Astrocyte (in vitro differentiated cells and primary cell): Measurements from ENCODE around the gene GSTA2.

ENCODE experiments used
- EZH2 ChIP-seq: IDR thresholded peaks from 2 replicates; pipeline ENCODE4 v1.6.1; 2012; ENCODE audit warnings: mild to moderate bottlenecking, low read length, inconsistent platforms; ENCODE audit not compliant: insufficient read depth
- TF ChIP-seq, protein P1 (sequence below): IDR thresholded peaks from 2 replicates; pipeline ENCODE4 v1.5.1; 2011; ENCODE audit warnings: low read depth, mild to moderate bottlenecking, inconsistent platforms, low read length, moderate library complexity; ENCODE audit not compliant: insufficient read depth

DNA sequence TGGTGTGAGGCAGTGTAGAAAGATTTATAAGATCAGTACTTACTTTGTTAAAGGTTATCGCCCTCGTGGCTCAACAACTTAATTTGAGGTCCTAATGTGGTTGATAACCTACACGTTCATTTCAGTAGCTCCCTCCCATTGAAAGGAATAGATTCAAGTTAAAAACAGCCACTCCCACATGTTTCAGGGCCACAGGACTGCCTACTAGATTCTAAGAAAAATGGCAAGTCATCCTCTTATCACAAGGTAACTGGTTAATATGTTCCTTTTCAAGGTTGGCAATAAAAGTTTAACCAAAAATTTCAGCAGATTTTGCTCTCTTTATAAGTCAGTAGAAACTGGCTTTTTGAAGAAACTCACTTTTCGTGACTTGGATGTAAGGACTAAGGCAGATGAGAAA lies 17.1 kb downstream of the GSTA2 start:
- TF ChIP-seq, protein P1, sequence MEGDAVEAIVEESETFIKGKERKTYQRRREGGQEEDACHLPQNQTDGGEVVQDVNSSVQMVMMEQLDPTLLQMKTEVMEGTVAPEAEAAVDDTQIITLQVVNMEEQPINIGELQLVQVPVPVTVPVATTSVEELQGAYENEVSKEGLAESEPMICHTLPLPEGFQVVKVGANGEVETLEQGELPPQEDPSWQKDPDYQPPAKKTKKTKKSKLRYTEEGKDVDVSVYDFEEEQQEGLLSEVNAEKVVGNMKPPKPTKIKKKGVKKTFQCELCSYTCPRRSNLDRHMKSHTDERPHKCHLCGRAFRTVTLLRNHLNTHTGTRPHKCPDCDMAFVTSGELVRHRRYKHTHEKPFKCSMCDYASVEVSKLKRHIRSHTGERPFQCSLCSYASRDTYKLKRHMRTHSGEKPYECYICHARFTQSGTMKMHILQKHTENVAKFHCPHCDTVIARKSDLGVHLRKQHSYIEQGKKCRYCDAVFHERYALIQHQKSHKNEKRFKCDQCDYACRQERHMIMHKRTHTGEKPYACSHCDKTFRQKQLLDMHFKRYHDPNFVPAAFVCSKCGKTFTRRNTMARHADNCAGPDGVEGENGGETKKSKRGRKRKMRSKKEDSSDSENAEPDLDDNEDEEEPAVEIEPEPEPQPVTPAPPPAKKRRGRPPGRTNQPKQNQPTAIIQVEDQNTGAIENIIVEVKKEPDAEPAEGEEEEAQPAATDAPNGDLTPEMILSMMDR = no peak
- TF ChIP-seq EZH2 = no peak
